IMR-90 (cell line): ENCODE results near the gene AZU1. TPM values are rescaled to one million over a fixed set of nuclear protein-coding genes. Genes with fewer than 3 reads are reported as not detected.

ENCODE experiments used
- ATAC-seq: fragments of 200-7000 bp; cut with Tn5 transposase; 2 replicates; pipeline ENCODE4 v1.9.1; 2020; ENCODE audit warnings: low read depth, mild to moderate bottlenecking, moderate library complexity
- BruUV-seq: library from RNA; stranded (reverse); fragments of 400-500 nt; replicated peaks from 2 replicates; lab custom pipeline; 2021; lab: Mats Ljungman, UMichigan
- CTCF ChIA-PET: fragments of 300-600 bp; formaldehyde crosslinking; extraction: SDS; loops from one replicate; lab custom pipeline; 2021; ENCODE audit warnings: antibody characterized with exemption; lab: Yijun Ruan, JAX
- POLR2A ChIA-PET: fragments of 300-600 bp; sonication (Branson Sonifier 250); formaldehyde crosslinking; loops from one replicate; lab custom pipeline; 2022; ENCODE audit warnings: antibody characterized with exemption; ENCODE audit not compliant: unreplicated experiment; lab: Charles Lee
- DNase-seq: peaks from one replicate; pipeline ENCODE4 v3.0.0; 2013
- H2AFZ ChIP-seq: replicated peaks from 2 replicates; pipeline ENCODE3; 2013; ENCODE audit warnings: low read length, mild to moderate bottlenecking; ENCODE audit not compliant: poor library complexity
- H2AK5ac ChIP-seq: 2 replicates; pipeline ENCODE4 v1.6.1; 2013; ENCODE audit warnings: low read depth, low read length, inconsistent platforms
- H2AK9ac ChIP-seq: replicated peaks from 2 replicates; pipeline ENCODE3; 2013; ENCODE audit warnings: mild to moderate bottlenecking, low read depth, low read length, moderate library complexity; ENCODE audit not compliant: poor library complexity
- H2BK120ac ChIP-seq: 2 replicates; pipeline ENCODE4 v1.6.1; 2013; ENCODE audit warnings: low read depth, low read length, inconsistent platforms
- H2BK15ac ChIP-seq: 3 replicates; pipeline ENCODE4 v1.6.1; 2013; ENCODE audit warnings: low read depth, low read length, inconsistent platforms
- H2BK20ac ChIP-seq: 2 replicates; pipeline ENCODE4 v1.6.1; 2013; ENCODE audit warnings: low read depth, mild to moderate bottlenecking, inconsistent platforms, low read length, moderate library complexity
- H2BK5ac ChIP-seq: 2 replicates; pipeline ENCODE4 v1.6.1; 2013; ENCODE audit warnings: mild to moderate bottlenecking, low read depth, low read length, inconsistent platforms; ENCODE audit not compliant: poor library complexity, severe bottlenecking
- H3K14ac ChIP-seq: replicated peaks from 2 replicates; pipeline ENCODE4 v1.6.1; 2013; ENCODE audit warnings: low read depth, low read length, inconsistent platforms
- H3K18ac ChIP-seq: 2 replicates; pipeline ENCODE4 v1.6.1; 2013; ENCODE audit warnings: low read depth, low read length, control low read depth
- H3K23ac ChIP-seq: 2 replicates; pipeline ENCODE4 v1.6.1; 2013; ENCODE audit warnings: low read depth, low read length, inconsistent platforms
- H3K27ac ChIP-seq: 2 replicates; pipeline ENCODE4 v1.5.1; 2013; ENCODE audit warnings: mild to moderate bottlenecking, control low read depth, low read length; ENCODE audit not compliant: insufficient read depth
- H3K27me3 ChIP-seq: 2 replicates; pipeline ENCODE4 v1.6.1; 2013; ENCODE audit warnings: low read length; ENCODE audit not compliant: control insufficient read depth, insufficient read depth
- H3K36me3 ChIP-seq: 2 replicates; pipeline ENCODE4 v1.6.1; 2013; ENCODE audit warnings: low read length, mixed read lengths; ENCODE audit not compliant: control insufficient read depth, insufficient read depth
- H3K4ac ChIP-seq: 2 replicates; pipeline ENCODE4 v1.6.1; 2013; ENCODE audit warnings: low read depth, low read length, inconsistent platforms
- H3K4me1 ChIP-seq: 2 replicates; pipeline ENCODE4 v1.6.1; 2013; ENCODE audit warnings: low read length, mixed read lengths; ENCODE audit not compliant: control insufficient read depth, insufficient read depth
- H3K4me2 ChIP-seq: 2 replicates; pipeline ENCODE4 v1.6.1; 2013; ENCODE audit warnings: low read depth, mild to moderate bottlenecking, control low read depth, low read length, moderate library complexity
- H3K4me3 ChIP-seq: 2 replicates; pipeline ENCODE4 v1.5.1; 2013; ENCODE audit warnings: low read depth, mild to moderate bottlenecking, control low read depth, low read length, moderate library complexity; ENCODE audit not compliant: insufficient read depth
- H3K56ac ChIP-seq: 2 replicates; pipeline ENCODE4 v1.6.1; 2013; ENCODE audit warnings: low read length, inconsistent platforms; ENCODE audit not compliant: insufficient read depth; ENCODE audit errors: extremely low read depth
- H3K79me1 ChIP-seq, 2 experiments: 2 replicates each; pipeline ENCODE4 v1.6.1; 2013; ENCODE audit warnings: low read length in 2 of 2, inconsistent platforms in 1 of 2, low read depth in 1 of 2
- H3K9ac ChIP-seq: 2 replicates; pipeline ENCODE4 v1.6.1; 2013; ENCODE audit warnings: low read depth, low read length, control low read depth
- H3K9me1 ChIP-seq: 2 replicates; pipeline ENCODE4 v1.6.1; 2013; ENCODE audit warnings: low read length, inconsistent platforms; ENCODE audit not compliant: insufficient read depth
- H3K9me3 ChIP-seq: 2 replicates; pipeline ENCODE4 v1.6.1; 2013; ENCODE audit warnings: low read length; ENCODE audit not compliant: control insufficient read depth, insufficient read depth
- H4K20me1 ChIP-seq: 2 replicates; pipeline ENCODE4 v1.6.1; 2013; ENCODE audit warnings: low read length, inconsistent platforms; ENCODE audit not compliant: insufficient read depth
- H4K5ac ChIP-seq: 2 replicates; pipeline ENCODE4 v1.6.1; 2013; ENCODE audit warnings: mild to moderate bottlenecking, low read depth, low read length, control low read depth
- H4K8ac ChIP-seq, 2 experiments: 2 replicates each; pipeline ENCODE4 v1.6.1; 2013; ENCODE audit warnings: low read depth in 2 of 2, low read length in 2 of 2, control low read depth in 1 of 2, inconsistent platforms in 1 of 2
- H4K91ac ChIP-seq: 2 replicates; pipeline ENCODE4 v1.6.1; 2013; ENCODE audit warnings: low read depth, low read length, inconsistent platforms; ENCODE audit not compliant: insufficient read depth
- BHLHE40 ChIP-seq: fragments of 150-350 bp; IDR thresholded peaks from 2 replicates; pipeline ENCODE4 v1.6.1; 2016; ENCODE audit warnings: mild to moderate bottlenecking, low read depth, low read length
- CEBPB ChIP-seq: IDR thresholded peaks from 2 replicates; pipeline ENCODE4 v1.6.1; 2012; ENCODE audit warnings: low read depth, low read length, improper control_type of control experiment
- CHD1 ChIP-seq: IDR thresholded peaks from 2 replicates; pipeline ENCODE4 v1.6.1; 2012; ENCODE audit warnings: low read depth, low read length, improper control_type of control experiment
- FOS ChIP-seq: fragments of 150-350 bp; IDR thresholded peaks from 2 replicates; pipeline ENCODE4 v1.6.1; 2016; ENCODE audit warnings: low read depth, low read length
- MAFK ChIP-seq: IDR thresholded peaks from 2 replicates; pipeline ENCODE4 v1.6.1; 2012; ENCODE audit warnings: low read depth, low read length, improper control_type of control experiment
- MAZ ChIP-seq: IDR thresholded peaks from 2 replicates; pipeline ENCODE4 v1.6.1; 2012; ENCODE audit warnings: low read depth, mild to moderate bottlenecking, low read length, improper control_type of control experiment, moderate library complexity, borderline replicate concordance
- MXI1 ChIP-seq: IDR thresholded peaks from 2 replicates; pipeline ENCODE4 v1.6.1; 2012; ENCODE audit warnings: low read depth, mild to moderate bottlenecking, low read length, moderate library complexity, borderline replicate concordance
- POLR2A ChIP-seq: IDR thresholded peaks from 2 replicates; pipeline ENCODE4 v1.6.1; 2012; ENCODE audit warnings: mild to moderate bottlenecking, low read depth, low read length
- RAD21 ChIP-seq: IDR thresholded peaks from 2 replicates; pipeline ENCODE4 v1.6.1; 2012; ENCODE audit warnings: low read length, improper control_type of control experiment
- RCOR1 ChIP-seq: IDR thresholded peaks from 2 replicates; pipeline ENCODE4 v1.6.1; 2012; ENCODE audit warnings: mild to moderate bottlenecking, low read length, improper control_type of control experiment; ENCODE audit not compliant: insufficient replicate concordance
- SMC3 ChIP-seq: fragments of 150-350 bp; IDR thresholded peaks from 2 replicates; pipeline ENCODE4 v1.6.1; 2016; ENCODE audit warnings: low read depth, mild to moderate bottlenecking, antibody characterized with exemption, low read length, moderate library complexity
- WGBS, 2 experiments: methylation state at CpG; one replicate each; pipeline versions ENCODE4 v1.1.5 to v1.1.7; 2013; ENCODE audit warnings: missing lambda C conversion rate in 2 of 2; ENCODE audit not compliant: insufficient read length in 1 of 2; ENCODE audit errors: extremely low coverage in 2 of 2; 5-methylcytosine and 5-hydroxymethylcytosine counted together
- dilution Hi-C: fragments of 300-500 bp; cut with HindIII; formaldehyde crosslinking; loops from one replicate; pipeline ENCODE4 v1.14.3; 2018; ENCODE audit warnings: low sequenced_read_pairs; ENCODE audit not compliant: unreplicated experiment
- in situ Hi-C: fragments of 300-500 bp; cut with MboI; formaldehyde crosslinking; loops from 3 replicates; pipeline ENCODE4 v1.14.3; 2019; ENCODE audit warnings: low sequenced_read_pairs, inconsistent platforms, mixed read lengths
- intact Hi-C: fragments of 100-400 bp; cut with micrococcal nuclease; formaldehyde crosslinking; loops from 2 replicates; pipeline ENCODE4 v1.10.0; 2022
- polyA plus RNA-seq, 3 experiments: library from polyadenylated mRNA; depleted of rRNA; stranded (reverse); fragments of >200 nt; gene quantifications; 2 replicates each; pipeline ENCODE4 v1.2.3, GENCODE V29; 2012; ENCODE audit warnings: low replicate concordance in 1 of 3
- total RNA-seq: library from RNA; depleted of rRNA; stranded (reverse); fragments of >200 nt; gene quantifications from 2 replicates; pipeline ENCODE4 v1.2.3, GENCODE V29; 2012
- TF ChIP-seq, protein P1 (sequence below): fragments of 150-350 bp; IDR thresholded peaks from 2 replicates; pipeline ENCODE4 v1.6.1; 2017; ENCODE audit warnings: mild to moderate bottlenecking, antibody characterized with exemption, low read length, low read depth
- TF ChIP-seq, protein P2 (sequence below): fragments of 150-350 bp; IDR thresholded peaks from 2 replicates; pipeline ENCODE4 v1.6.1; 2016; ENCODE audit warnings: low read depth, mild to moderate bottlenecking, low read length, moderate library complexity, borderline replicate concordance

AZU1 gene
- total and polyA plus RNA-seq, 2 of the 4 experiments (the other 2 are of a cell fraction): 0.12 TPM; not detected in 1

DNA sequence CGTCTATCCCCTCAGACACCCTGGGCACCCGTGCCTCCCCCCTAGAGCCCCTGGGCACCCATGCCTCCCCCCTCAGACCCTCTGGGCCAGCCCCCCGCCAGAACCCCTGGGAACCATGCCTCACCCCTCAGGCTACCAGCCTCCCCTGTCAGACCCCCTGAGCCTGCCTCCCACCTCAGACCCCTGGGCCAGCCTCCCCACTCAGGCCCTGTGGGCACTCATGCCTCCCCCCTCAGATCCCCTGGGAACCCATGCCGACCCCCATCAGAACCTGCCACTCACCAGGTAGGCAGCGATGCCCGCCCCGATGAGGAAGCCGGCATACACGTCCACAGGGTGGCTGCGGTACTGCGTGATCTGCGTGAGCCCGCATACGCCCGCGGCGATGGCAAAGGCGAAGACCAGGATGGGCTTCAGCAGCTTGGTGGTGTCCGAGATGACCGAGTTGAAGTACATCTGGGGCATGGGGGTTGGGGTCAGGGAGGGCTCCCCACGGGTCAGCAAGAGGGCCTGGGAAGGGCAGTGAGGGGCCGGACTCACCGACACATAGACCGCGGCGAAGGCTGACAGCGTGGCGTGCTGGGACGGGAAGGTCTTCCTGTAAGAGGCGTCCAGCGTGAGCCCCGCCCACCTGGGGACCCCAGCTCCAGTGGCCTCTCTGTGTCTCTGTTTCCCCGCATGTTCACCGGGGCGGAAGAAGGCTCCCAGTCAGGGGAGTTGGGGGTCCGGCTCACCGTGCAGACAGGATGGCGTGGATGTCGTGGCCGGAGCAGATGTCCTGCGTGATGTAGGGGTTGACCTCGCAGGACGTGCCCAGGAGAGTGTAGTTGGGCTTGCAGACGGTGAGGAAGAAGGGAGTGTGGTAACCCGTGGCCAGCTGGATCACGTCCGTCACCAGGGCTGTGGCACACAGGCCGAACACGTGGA is 13.2 kb upstream of the AZU1 start:
- Histone ChIP-seq H3K79me1 (peaks cover 8 to 13% of the 10 kb centered on the region in 2 experiments; a peak in 3 of 4 replicates), H4K5ac (no peak overlapping the region), H3K4ac (no peak overlapping the region), H3K4me1 (no peaks in the 10 kb centered on the region), H2BK120ac (no peak overlapping the region), H3K14ac (no peak overlapping the region), H3K23ac (no peak overlapping the region), H3K9me1 (no peaks in the 10 kb centered on the region), H2BK15ac (no peak overlapping the region), H4K20me1 (peaks cover 32% of the 10 kb centered on the region), H3K56ac (no peak overlapping the region), H3K27ac (no peak overlapping the region), H3K4me3 (no peak overlapping the region), H3K9ac (no peak overlapping the region), H2AK9ac (peak overlapping the region; percentile 23), H4K91ac (no peak overlapping the region), H3K4me2 (no peak overlapping the region), H2BK5ac (no peak overlapping the region), H4K8ac (no peak overlapping the region; a peak in 1 of 4 replicates), H3K9me3 (no peaks in the 10 kb centered on the region), H3K18ac (no peak overlapping the region), H3K36me3 (peaks cover 52% of the 10 kb centered on the region), H3K27me3 (no peaks in the 10 kb centered on the region), H2AK5ac (no peak overlapping the region), H2AFZ (peak overlapping the region; percentile 49), H2BK20ac (no peak overlapping the region)
- POLR2A ChIA-PET: no interaction called here
- DNase-seq (no peak), ATAC-seq (no peak; the same call in 1 of the 2 replicates)
- intact Hi-C loops: loop anchor here (1.0 kb wide), 1 partner anchor 36 kb away; no protein-coding TSS in a partner anchor
- CTCF ChIA-PET: no interaction called here
- BruUV-seq: no TSS peak
- in situ Hi-C loops: no loop called here
- dilution Hi-C loops: no loop called here
- 91% methylated on average over 33 of the region's 49 CpGs; no CpG with 5 or more reads in 1 of the 2 experiments for WGBS, 2 experiments
- TF ChIP-seq BHLHE40 (no peak), RCOR1 (no peak), MXI1 (no peak), CEBPB (no peak), RAD21 (no peak), FOS (no peak), POLR2A (no peak), CHD1 (no peak), SMC3 (no peak), MAFK (no peak), MAZ (no peak)
- TF ChIP-seq, protein P1, sequence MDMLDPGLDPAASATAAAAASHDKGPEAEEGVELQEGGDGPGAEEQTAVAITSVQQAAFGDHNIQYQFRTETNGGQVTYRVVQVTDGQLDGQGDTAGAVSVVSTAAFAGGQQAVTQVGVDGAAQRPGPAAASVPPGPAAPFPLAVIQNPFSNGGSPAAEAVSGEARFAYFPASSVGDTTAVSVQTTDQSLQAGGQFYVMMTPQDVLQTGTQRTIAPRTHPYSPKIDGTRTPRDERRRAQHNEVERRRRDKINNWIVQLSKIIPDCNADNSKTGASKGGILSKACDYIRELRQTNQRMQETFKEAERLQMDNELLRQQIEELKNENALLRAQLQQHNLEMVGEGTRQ: no peak
- TF ChIP-seq, protein P2, sequence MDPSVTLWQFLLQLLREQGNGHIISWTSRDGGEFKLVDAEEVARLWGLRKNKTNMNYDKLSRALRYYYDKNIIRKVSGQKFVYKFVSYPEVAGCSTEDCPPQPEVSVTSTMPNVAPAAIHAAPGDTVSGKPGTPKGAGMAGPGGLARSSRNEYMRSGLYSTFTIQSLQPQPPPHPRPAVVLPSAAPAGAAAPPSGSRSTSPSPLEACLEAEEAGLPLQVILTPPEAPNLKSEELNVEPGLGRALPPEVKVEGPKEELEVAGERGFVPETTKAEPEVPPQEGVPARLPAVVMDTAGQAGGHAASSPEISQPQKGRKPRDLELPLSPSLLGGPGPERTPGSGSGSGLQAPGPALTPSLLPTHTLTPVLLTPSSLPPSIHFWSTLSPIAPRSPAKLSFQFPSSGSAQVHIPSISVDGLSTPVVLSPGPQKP: no peak
